BLaER1 (cell line): ENCODE results near the gene PDE11A.

Source experiments
- H3K27ac ChIP-seq: shearing (Covaris generic); formaldehyde crosslinking; 2 replicates; pipeline ENCODE4 v1.8.1; 2022
- H3K27me3 ChIP-seq: shearing (Covaris generic); formaldehyde crosslinking; 2 replicates; pipeline ENCODE4 v1.8.1; 2022
- H3K36me3 ChIP-seq: shearing (Covaris generic); formaldehyde crosslinking; 2 replicates; pipeline ENCODE4 v1.8.1; 2022
- H3K4me1 ChIP-seq: shearing (Covaris generic); formaldehyde crosslinking; 2 replicates; pipeline ENCODE4 v1.8.1; 2022
- H3K4me2 ChIP-seq: shearing (Covaris generic); formaldehyde crosslinking; 2 replicates; pipeline ENCODE4 v1.8.1; 2022
- H3K4me3 ChIP-seq: shearing (Covaris generic); formaldehyde crosslinking; 2 replicates; pipeline ENCODE4 v1.8.1; 2022
- H3K9ac ChIP-seq: shearing (Covaris generic); formaldehyde crosslinking; 2 replicates; pipeline ENCODE4 v1.8.1; 2022
- H3K9me3 ChIP-seq: shearing (Covaris generic); formaldehyde crosslinking; 2 replicates; pipeline ENCODE4 v1.8.1; 2022
- H4K20me1 ChIP-seq: shearing (Covaris generic); formaldehyde crosslinking; 2 replicates; pipeline ENCODE4 v1.8.1; 2022
- Cebpa-rat ChIP-seq: shearing (Covaris generic); IDR thresholded peaks from 2 replicates; pipeline ENCODE4 v1.8.1; 2022

Gene PDE11A

GRCh38 chr2:177939211-177939610 lies 133.4 kb downstream of the PDE11A start:
- no peak for TF ChIP-seq Cebpa-rat
- H4K20me1 ChIP-seq, result no peaks in the 10 kb centered on the region

GRCh38 chr2:177930916-177931315 lies 141.7 kb downstream of the PDE11A start:
- Histone ChIP-seq H3K4me3 (no peak overlapping the region), H3K27ac (no peak overlapping the region), H3K4me1 (no peaks in the 10 kb centered on the region), H3K36me3 (no peaks in the 10 kb centered on the region), H3K9me3 (no peaks in the 10 kb centered on the region), H3K4me2 (no peak overlapping the region), H3K9ac (no peak overlapping the region), H3K27me3 (no peaks in the 10 kb centered on the region), H4K20me1 (no peaks in the 10 kb centered on the region)
- no peak for TF ChIP-seq Cebpa-rat

More at GRCh38 chr2:177939211-177939610, 133.4 kb downstream of the PDE11A start:
- H3K9me3 ChIP-seq, result no peaks in the 10 kb centered on the region
- H3K27me3 ChIP-seq, result no peaks in the 10 kb centered on the region
- no peaks in the 10 kb centered on the region for H3K4me1 ChIP-seq
- H3K9ac ChIP-seq, result no peak overlapping the region
- no peak overlapping the region for H3K27ac ChIP-seq
- no peaks in the 10 kb centered on the region for H3K36me3 ChIP-seq
- no peak overlapping the region for H3K4me2 ChIP-seq
- no peak overlapping the region for H3K4me3 ChIP-seq

GRCh38 chr2:177929662-177930522 lies 142.7 kb downstream of the PDE11A start:
- H3K9ac ChIP-seq, result no peak overlapping the region
- H3K36me3 ChIP-seq, result no peaks in the 10 kb centered on the region
- H3K9me3 ChIP-seq, result no peaks in the 10 kb centered on the region
- no peak overlapping the region for H3K4me2 ChIP-seq
- no peaks in the 10 kb centered on the region for H3K27me3 ChIP-seq
- H3K27ac ChIP-seq, result no peak overlapping the region
- TF ChIP-seq Cebpa-rat, result no peak
- H3K4me1 ChIP-seq, result no peaks in the 10 kb centered on the region
- H4K20me1 ChIP-seq, result no peaks in the 10 kb centered on the region
- H3K4me3 ChIP-seq, result no peak overlapping the region

- no peak overlapping the region for H3K9ac ChIP-seq
- no peaks in the 10 kb centered on the region for H3K27me3 ChIP-seq
- no peak overlapping the region for H3K27ac ChIP-seq
These were observed 149.3 kb downstream of the PDE11A start for GRCh38 chr2:177923323-177923722.

GRCh38 chr2:177921726-177922125 lies 150.9 kb downstream of the PDE11A start:
- TF ChIP-seq Cebpa-rat, result no peak
- no peaks in the 10 kb centered on the region for H3K4me1 ChIP-seq
- no peaks in the 10 kb centered on the region for H3K27me3 ChIP-seq
- H4K20me1 ChIP-seq, result no peaks in the 10 kb centered on the region
- no peak overlapping the region for H3K4me3 ChIP-seq
- H3K9ac ChIP-seq, result no peak overlapping the region
- no peaks in the 10 kb centered on the region for H3K9me3 ChIP-seq
- H3K36me3 ChIP-seq, result no peaks in the 10 kb centered on the region
- H3K27ac ChIP-seq, result no peak overlapping the region
- no peak overlapping the region for H3K4me2 ChIP-seq

More at GRCh38 chr2:177923323-177923722, 149.3 kb downstream of the PDE11A start:
- no peak for TF ChIP-seq Cebpa-rat
- H3K4me3 ChIP-seq, result no peak overlapping the region
- H3K36me3 ChIP-seq, result no peaks in the 10 kb centered on the region
- no peaks in the 10 kb centered on the region for H3K9me3 ChIP-seq
- H3K4me2 ChIP-seq, result no peak overlapping the region
- no peaks in the 10 kb centered on the region for H4K20me1 ChIP-seq
- H3K4me1 ChIP-seq, result no peaks in the 10 kb centered on the region

GRCh38 chr2:177917169-177917568 lies 155.4 kb downstream of the PDE11A start:
- Histone ChIP-seq H3K27ac (no peak overlapping the region), H3K4me3 (no peak overlapping the region), H3K4me1 (no peaks in the 10 kb centered on the region), H3K9me3 (no peaks in the 10 kb centered on the region), H4K20me1 (no peaks in the 10 kb centered on the region), H3K27me3 (no peaks in the 10 kb centered on the region), H3K9ac (no peak overlapping the region), H3K4me2 (no peak overlapping the region), H3K36me3 (no peaks in the 10 kb centered on the region)
- TF ChIP-seq Cebpa-rat, result no peak

GRCh38 chr2:177916342-177916741 lies 156.2 kb downstream of the PDE11A start:
- Histone ChIP-seq H3K4me2 (no peak overlapping the region), H3K27me3 (no peaks in the 10 kb centered on the region), H3K36me3 (no peaks in the 10 kb centered on the region), H4K20me1 (no peaks in the 10 kb centered on the region), H3K27ac (no peak overlapping the region), H3K4me3 (no peak overlapping the region), H3K9me3 (no peaks in the 10 kb centered on the region), H3K9ac (no peak overlapping the region), H3K4me1 (no peaks in the 10 kb centered on the region)
- TF ChIP-seq Cebpa-rat, result no peak

GRCh38 chr2:177914247-177914646 lies 158.3 kb downstream of the PDE11A start:
- no peaks in the 10 kb centered on the region for H3K36me3 ChIP-seq
- H4K20me1 ChIP-seq, result no peaks in the 10 kb centered on the region
- H3K9me3 ChIP-seq, result no peaks in the 10 kb centered on the region
- H3K4me2 ChIP-seq, result no peak overlapping the region
- peaks cover under 1% of the 10 kb centered on the region; the same call in 1 of the 2 replicates for H3K4me1 ChIP-seq
- no peak overlapping the region for H3K4me3 ChIP-seq
- H3K9ac ChIP-seq, result no peak overlapping the region
- TF ChIP-seq Cebpa-rat, result no peak
- H3K27ac ChIP-seq, result no peak overlapping the region
- no peaks in the 10 kb centered on the region for H3K27me3 ChIP-seq

- H3K4me1 ChIP-seq, result peaks cover 23% of the 10 kb centered on the region
- TF ChIP-seq Cebpa-rat, result no peak
These were observed 162.6 kb downstream of the PDE11A start for GRCh38 chr2:177909962-177910361.

GRCh38 chr2:177908824-177909223 lies 163.8 kb downstream of the PDE11A start:
- peak overlapping the region; percentile 72 for H3K4me2 ChIP-seq
- H3K9ac ChIP-seq, result no peak overlapping the region

More at GRCh38 chr2:177909962-177910361, 162.6 kb downstream of the PDE11A start:
- no peak overlapping the region for H3K4me3 ChIP-seq
- H3K4me2 ChIP-seq, result no peak overlapping the region
- H3K9me3 ChIP-seq, result no peaks in the 10 kb centered on the region
- no peak overlapping the region for H3K9ac ChIP-seq
- no peaks in the 10 kb centered on the region for H3K27me3 ChIP-seq
- H3K36me3 ChIP-seq, result no peaks in the 10 kb centered on the region
- H4K20me1 ChIP-seq, result no peaks in the 10 kb centered on the region
- H3K27ac ChIP-seq, result no peak overlapping the region

More at GRCh38 chr2:177908824-177909223, 163.8 kb downstream of the PDE11A start:
- no peak for TF ChIP-seq Cebpa-rat
- H3K36me3 ChIP-seq, result no peaks in the 10 kb centered on the region
- no peaks in the 10 kb centered on the region for H3K27me3 ChIP-seq
- peaks cover 23% of the 10 kb centered on the region for H3K4me1 ChIP-seq
- no peak overlapping the region for H3K27ac ChIP-seq
- no peaks in the 10 kb centered on the region for H3K9me3 ChIP-seq
- H3K4me3 ChIP-seq, result no peak overlapping the region
- no peaks in the 10 kb centered on the region for H4K20me1 ChIP-seq
